Duodenal mucosa (tissue), 2 donors: ENCODE results near the gene M1AP.
"Not testable (repeated sequence)": the region's sequence is repeated elsewhere in the genome, so short reads cannot be mapped to it uniquely, and the experiment has no call there.

Experiments used
- H3K27ac ChIP-seq: one replicate; pipeline ENCODE4 v1.7.0; 2013; ENCODE audit warnings: low read depth, low read length
- H3K27me3 ChIP-seq, 2 donors: one replicate each; pipeline ENCODE4 v1.7.0; 2013; ENCODE audit warnings: low read length in 2 of 2, control low read depth in 1 of 2; ENCODE audit not compliant: insufficient read depth in 2 of 2, control insufficient read depth in 1 of 2
- H3K36me3 ChIP-seq, 2 donors: one replicate each; pipeline ENCODE4 v1.7.0; 2013; ENCODE audit warnings: low read length in 2 of 2, control low read depth in 1 of 2; ENCODE audit not compliant: insufficient read depth in 2 of 2, control insufficient read depth in 1 of 2
- H3K4me1 ChIP-seq, 2 donors: one replicate each; pipeline ENCODE4 v1.7.0; 2013; ENCODE audit warnings: low read length in 2 of 2, control low read depth in 1 of 2; ENCODE audit not compliant: insufficient read depth in 2 of 2, control insufficient read depth in 1 of 2
- H3K4me3 ChIP-seq, 2 donors: one replicate each; pipeline ENCODE4 v1.7.0; 2013; ENCODE audit warnings: low read length in 2 of 2, low read depth in 1 of 2
- H3K9ac ChIP-seq, 2 donors: one replicate each; pipeline ENCODE4 v1.7.0; 2013; ENCODE audit warnings: low read length in 2 of 2, low read depth in 1 of 2
- H3K9me3 ChIP-seq, 2 donors: one replicate each; pipeline ENCODE4 v1.7.0; 2013; ENCODE audit warnings: low read length in 2 of 2, control low read depth in 1 of 2; ENCODE audit not compliant: control insufficient read depth in 1 of 2

Gene M1AP

GRCh38 chr2:74630454-74630853, 17.7 kb downstream of the M1AP start:
- H3K36me3 ChIP-seq, H3K27me3 ChIP-seq, H3K9me3 ChIP-seq, H3K9ac ChIP-seq, H3K4me1 ChIP-seq, H3K4me3 ChIP-seq, H3K27ac ChIP-seq: not testable (repeated sequence)

- Histone ChIP-seq H3K36me3 (no peaks in the 10 kb centered on the region), H3K27me3 (no peaks in the 10 kb centered on the region), H3K9ac (no peak overlapping the region), H3K27ac (no peak overlapping the region), H3K4me3 (no peak overlapping the region), H3K9me3 (no peaks in the 10 kb centered on the region), H3K4me1 (no peaks in the 10 kb centered on the region)
These were observed 19.5 kb downstream of the M1AP start for GRCh38 chr2:74628538-74629105.

- Histone ChIP-seq H3K4me1 (no peaks in the 10 kb centered on the region), H3K27me3 (no peaks in the 10 kb centered on the region), H3K27ac (no peak overlapping the region), H3K9me3 (no peaks in the 10 kb centered on the region), H3K4me3 (no peak overlapping the region), H3K9ac (no peak overlapping the region), H3K36me3 (no peaks in the 10 kb centered on the region)
These were observed 22.3 kb downstream of the M1AP start for GRCh38 chr2:74625658-74626425.

DNA sequence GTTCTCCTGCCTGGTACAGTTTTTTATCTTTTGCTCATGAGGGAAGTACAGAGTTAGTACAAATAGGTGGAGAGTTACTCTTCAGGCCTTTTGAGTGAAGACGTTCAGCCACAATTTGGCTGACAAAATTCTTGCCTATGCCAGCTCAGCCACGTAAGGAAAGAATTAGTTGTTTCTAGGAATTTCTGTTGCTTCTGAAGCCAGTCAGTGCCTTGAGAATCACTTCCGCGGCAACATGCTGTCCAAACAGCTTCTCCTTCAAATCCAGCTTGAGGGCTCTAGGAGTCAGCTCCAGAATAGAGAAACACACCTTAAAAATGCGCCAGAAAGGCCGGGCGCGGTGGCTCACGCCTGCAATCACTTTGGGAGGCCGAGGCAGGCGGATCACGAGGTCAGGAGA, 27.5 kb downstream of the M1AP start:
- H3K27me3 ChIP-seq: peaks cover 0 to 4% of the 10 kb centered on the region in 2 donors
- peaks cover 4% of the 10 kb centered on the region in 2 donors for H3K4me1 ChIP-seq
- H3K4me3 ChIP-seq: no peak overlapping the region
- H3K9ac ChIP-seq: no peak overlapping the region
- no peak overlapping the region for H3K27ac ChIP-seq
- H3K9me3 ChIP-seq: no peaks in the 10 kb centered on the region
- H3K36me3 ChIP-seq: no peaks in the 10 kb centered on the region

DNA sequence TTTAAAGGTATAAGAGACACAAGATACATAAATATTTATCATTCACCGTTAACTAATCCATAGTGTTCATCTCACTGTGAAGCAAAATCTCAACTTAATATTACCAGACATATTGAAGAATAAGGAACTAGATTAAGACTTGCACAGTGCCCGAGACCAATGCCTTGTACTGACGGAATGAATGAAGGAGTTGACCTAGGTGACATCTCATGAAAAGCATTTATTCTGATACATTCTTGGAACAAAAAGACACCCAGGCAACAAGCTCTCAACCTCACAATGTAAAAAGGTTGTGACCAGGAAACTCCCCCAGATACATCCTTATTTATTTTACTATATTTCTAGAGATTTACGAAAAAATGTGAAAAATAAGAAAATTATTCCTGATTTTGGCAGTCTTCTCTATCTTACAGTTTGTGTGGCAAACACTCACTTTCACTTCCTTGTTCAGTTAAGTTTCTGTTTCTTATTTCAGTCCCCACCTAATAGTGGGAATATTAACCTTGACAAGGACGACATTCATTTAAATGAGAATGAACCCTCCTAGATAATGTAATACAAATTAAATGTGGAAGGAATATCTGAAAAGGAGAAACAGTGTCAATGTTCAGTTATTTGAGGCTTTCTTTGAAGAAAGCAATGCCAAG, 28.4 kb downstream of the M1AP start:
- no peak overlapping the region for H3K27ac ChIP-seq
- H3K9ac ChIP-seq: no peak overlapping the region
- H3K4me1 ChIP-seq: peaks cover 4% of the 10 kb centered on the region in 2 donors
- peaks cover 0 to 4% of the 10 kb centered on the region in 2 donors for H3K27me3 ChIP-seq
- no peaks in the 10 kb centered on the region for H3K36me3 ChIP-seq
- no peak overlapping the region for H3K4me3 ChIP-seq
- H3K9me3 ChIP-seq: no peaks in the 10 kb centered on the region

- Histone ChIP-seq H3K4me3 (no peak overlapping the region), H3K9ac (no peak overlapping the region), H3K36me3 (no peaks in the 10 kb centered on the region), H3K27ac (no peak overlapping the region), H3K27me3 (peaks cover 0 to 4% of the 10 kb centered on the region in 2 donors), H3K9me3 (no peaks in the 10 kb centered on the region), H3K4me1 (peaks cover 4% of the 10 kb centered on the region in 2 donors)
These were observed 29.6 kb downstream of the M1AP start for GRCh38 chr2:74618410-74619083.

- no peak overlapping the region for H3K4me3 ChIP-seq
- H3K27me3 ChIP-seq: peaks cover 0 to 4% of the 10 kb centered on the region in 2 donors
- H3K9me3 ChIP-seq: no peaks in the 10 kb centered on the region
- H3K9ac ChIP-seq: no peak overlapping the region
- no peaks in the 10 kb centered on the region for H3K36me3 ChIP-seq
- no peak overlapping the region for H3K27ac ChIP-seq
- H3K4me1 ChIP-seq: peaks cover 4% of the 10 kb centered on the region in 2 donors
These were observed 31.0 kb downstream of the M1AP start for GRCh38 chr2:74617122-74617521.

- no peak overlapping the region for H3K4me3 ChIP-seq
- peaks cover 0 to 12% of the 10 kb centered on the region in 2 donors for H3K27me3 ChIP-seq
- no peak overlapping the region for H3K27ac ChIP-seq
- H3K9ac ChIP-seq: no peak overlapping the region
- no peaks in the 10 kb centered on the region for H3K36me3 ChIP-seq
- H3K4me1 ChIP-seq: no peaks in the 10 kb centered on the region
- no peaks in the 10 kb centered on the region for H3K9me3 ChIP-seq
These were observed 41.2 kb downstream of the M1AP start for GRCh38 chr2:74606927-74607326.

- Histone ChIP-seq H3K9ac (no peak overlapping the region), H3K27ac (no peak overlapping the region), H3K4me1 (no peaks in the 10 kb centered on the region), H3K36me3 (no peaks in the 10 kb centered on the region), H3K27me3 (peaks cover 0 to 12% of the 10 kb centered on the region in 2 donors), H3K4me3 (no peak overlapping the region), H3K9me3 (no peaks in the 10 kb centered on the region)
These were observed 44.7 kb downstream of the M1AP start for GRCh38 chr2:74603282-74604000.
